ES-I3 (cell line): ENCODE measurements around the gene WRAP53.

ENCODE experiments used
- H3K36me3 ChIP-seq: 2 replicates; pipeline ENCODE4 v1.6.1; 2013; ENCODE audit warnings: mild to moderate bottlenecking, low read length, control low read depth, moderate library complexity; ENCODE audit not compliant: insufficient read depth
- H3K4me1 ChIP-seq: 2 replicates; pipeline ENCODE4 v1.6.1; 2013; ENCODE audit warnings: mild to moderate bottlenecking, control low read depth, low read length; ENCODE audit not compliant: insufficient read depth
- H3K9ac ChIP-seq: 2 replicates; pipeline ENCODE4 v1.6.1; 2013; ENCODE audit warnings: low read depth, mild to moderate bottlenecking, low read length, moderate library complexity
- H3K9me3 ChIP-seq: 2 replicates; pipeline ENCODE4 v1.6.1; 2013; ENCODE audit warnings: mild to moderate bottlenecking, low read length, moderate library complexity; ENCODE audit not compliant: control insufficient read depth, insufficient read depth

Gene WRAP53

DNA sequence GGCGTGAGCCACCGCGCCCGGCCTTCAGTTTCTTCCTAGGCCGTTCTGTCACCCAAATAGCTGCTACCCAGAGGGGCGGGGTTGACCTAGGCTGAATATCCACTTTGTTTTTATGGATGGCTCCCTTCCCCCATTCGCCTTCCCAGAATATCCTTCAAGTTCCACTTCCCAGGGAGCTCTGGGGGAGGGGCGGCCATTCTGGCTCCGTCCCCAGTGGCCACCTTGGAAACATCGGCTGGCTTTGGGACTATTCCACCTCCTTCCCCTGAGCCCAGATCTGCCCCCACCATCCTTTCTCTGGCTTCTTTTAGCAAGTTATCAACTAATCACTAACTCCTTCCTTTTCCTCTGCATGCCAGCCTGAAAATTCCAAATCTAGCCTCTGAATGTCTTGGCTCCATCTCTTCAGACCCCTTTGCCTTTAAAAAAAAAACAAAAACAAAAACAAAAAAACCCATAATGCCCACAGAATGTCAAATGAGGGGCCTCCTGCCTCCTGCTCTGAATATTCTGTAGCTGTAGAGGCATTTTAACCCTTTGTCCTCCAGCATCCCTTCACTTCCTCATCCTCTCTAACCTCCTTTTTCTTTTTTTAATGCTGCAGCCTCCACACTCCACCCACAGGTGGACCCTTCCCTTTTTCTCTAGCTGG is 31.2 kb upstream of the WRAP53 start:
- peak overlapping the region; percentile 24; the same call in 1 of the 2 replicates for H3K9ac ChIP-seq
- H3K36me3 ChIP-seq, result no peaks in the 10 kb centered on the region
- no peaks in the 10 kb centered on the region for H3K9me3 ChIP-seq
- peaks cover 21% of the 10 kb centered on the region for H3K4me1 ChIP-seq

GRCh38 chr17:7667656-7668406 is 20.4 kb upstream of the WRAP53 start:
- Histone ChIP-seq H3K9me3 (no peaks in the 10 kb centered on the region), H3K36me3 (peaks cover 18% of the 10 kb centered on the region), H3K9ac (no peak overlapping the region), H3K4me1 (no peaks in the 10 kb centered on the region)

DNA sequence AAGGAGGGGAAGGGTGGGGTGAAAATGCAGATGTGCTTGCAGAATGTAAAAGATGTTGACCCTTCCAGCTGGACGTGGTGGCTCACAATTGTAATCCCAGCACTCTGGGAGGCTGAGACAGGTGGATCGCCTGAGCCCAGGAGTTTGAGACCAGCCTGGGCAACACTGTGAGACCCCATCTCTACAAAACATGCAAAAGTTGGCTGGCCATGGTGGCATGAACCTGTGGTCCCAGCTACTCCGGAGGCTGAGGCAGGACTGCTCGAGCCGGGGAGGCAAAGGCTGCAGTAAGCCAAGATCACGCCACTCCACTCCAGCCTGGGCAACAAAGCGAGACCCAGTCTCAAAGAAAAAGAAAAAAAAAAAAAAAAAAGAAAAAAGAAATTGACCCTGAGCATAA is 19.8 kb upstream of the WRAP53 start:
- H3K9me3 ChIP-seq, result 0 out of 2 replicates have a peak, but pooled peaks cover 3% of the 10 kb centered on the region
- peaks cover 24% of the 10 kb centered on the region for H3K36me3 ChIP-seq
- H3K4me1 ChIP-seq, result no peaks in the 10 kb centered on the region
- no peak overlapping the region for H3K9ac ChIP-seq

- H3K4me1 ChIP-seq, result peaks cover 18% of the 10 kb centered on the region; the same call in 1 of the 2 replicates
- H3K9ac ChIP-seq, result no peak overlapping the region
- peaks cover 9% of the 10 kb centered on the region for H3K9me3 ChIP-seq
- H3K36me3 ChIP-seq, result peaks cover 41% of the 10 kb centered on the region
Observed at GRCh38 chr17:7673239-7673638, 15.0 kb upstream of the WRAP53 start.

- Histone ChIP-seq H3K36me3 (peaks cover 36% of the 10 kb centered on the region), H3K9me3 (peaks cover 9% of the 10 kb centered on the region), H3K4me1 (peaks cover 18% of the 10 kb centered on the region; the same call in 1 of the 2 replicates), H3K9ac (no peak overlapping the region)
Observed at GRCh38 chr17:7674934-7675333, 13.3 kb upstream of the WRAP53 start.

GRCh38 chr17:7676533-7676932 is 11.7 kb upstream of the WRAP53 start:
- Histone ChIP-seq H3K36me3 (peaks cover 35% of the 10 kb centered on the region), H3K9me3 (peaks cover 9% of the 10 kb centered on the region), H3K4me1 (peaks cover 18% of the 10 kb centered on the region; the same call in 1 of the 2 replicates), H3K9ac (no peak overlapping the region; the same call in 1 of the 2 replicates)

GRCh38 chr17:7677388-7678067 is 10.7 kb upstream of the WRAP53 start:
- Histone ChIP-seq H3K36me3 (peaks cover 30% of the 10 kb centered on the region), H3K4me1 (peaks cover 18% of the 10 kb centered on the region; the same call in 1 of the 2 replicates), H3K9ac (no peak overlapping the region; the same call in 1 of the 2 replicates), H3K9me3 (peaks cover 9% of the 10 kb centered on the region)

DNA sequence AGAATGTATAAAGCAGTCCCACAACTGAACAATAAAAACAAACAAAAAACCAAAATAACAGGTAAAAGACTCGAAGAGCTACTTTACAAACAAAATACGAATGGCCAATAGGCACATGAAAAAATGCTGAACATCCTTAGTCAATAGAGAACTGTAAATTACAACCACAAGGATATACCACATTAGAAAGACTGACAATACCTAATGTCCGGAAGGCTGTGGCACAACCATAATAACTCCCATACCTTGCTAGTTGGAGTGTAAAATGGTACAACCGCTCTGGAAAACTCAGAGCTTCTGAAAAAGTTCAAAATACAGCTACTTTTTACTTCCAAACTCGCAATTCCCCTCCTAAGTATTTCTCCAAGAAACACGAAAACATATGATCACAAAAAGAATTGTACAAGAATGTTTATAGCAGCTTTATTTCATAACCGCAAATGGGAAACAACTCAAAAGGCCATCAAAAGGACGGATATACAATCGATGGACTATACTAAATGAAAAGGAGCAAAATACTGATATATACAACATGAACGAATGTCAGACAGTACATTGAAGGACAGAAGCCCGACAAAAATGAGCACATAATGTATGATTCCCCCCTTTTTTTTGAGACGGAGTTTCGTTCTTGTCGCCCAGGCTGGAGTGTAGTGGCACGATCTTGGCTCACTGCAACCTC is 3.3 kb upstream of the WRAP53 start:
- Histone ChIP-seq H3K9ac (peak overlapping the region; percentile 93), H3K36me3 (no peaks in the 10 kb centered on the region), H3K9me3 (no peaks in the 10 kb centered on the region), H3K4me1 (peaks cover 6% of the 10 kb centered on the region; the same call in 1 of the 2 replicates)

DNA sequence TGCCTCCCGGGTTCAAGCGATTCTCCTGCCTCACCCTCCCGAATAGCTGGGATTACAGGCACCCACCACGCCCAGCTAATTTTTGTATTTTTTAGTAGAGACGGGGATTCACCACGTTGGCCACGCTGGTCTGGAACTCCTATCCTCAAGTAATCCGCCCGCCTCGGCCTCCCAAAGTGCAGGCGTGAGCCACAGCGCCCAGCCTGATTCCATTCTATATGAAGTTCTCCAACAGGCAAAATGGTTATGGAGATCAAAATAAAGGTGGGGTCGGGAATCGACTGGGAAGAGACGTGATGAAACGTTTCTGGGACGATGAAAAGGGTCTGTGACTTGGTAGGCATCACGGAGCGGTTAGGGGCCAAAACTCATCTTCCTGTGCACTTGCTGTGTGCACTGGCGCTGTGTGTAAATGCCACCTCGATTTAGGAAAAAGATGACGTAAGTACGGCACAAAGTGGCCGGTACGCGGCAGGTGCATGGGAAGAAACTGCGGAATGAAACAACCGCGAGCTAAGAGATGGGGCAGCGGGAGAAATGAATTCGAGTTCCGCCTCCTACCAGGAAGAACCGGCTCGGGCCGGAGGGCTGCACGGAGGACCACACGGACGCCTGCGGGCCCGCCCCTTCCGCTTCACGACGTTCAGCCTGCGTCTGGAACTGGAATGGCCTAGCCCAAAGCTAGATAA is 2.6 kb upstream of the WRAP53 start:
- H3K36me3 ChIP-seq, result no peaks in the 10 kb centered on the region
- H3K4me1 ChIP-seq, result peaks cover 6% of the 10 kb centered on the region; the same call in 1 of the 2 replicates

GRCh38 chr17:7686222-7687071 is 1.8 kb upstream of the WRAP53 start:
- Histone ChIP-seq H3K9me3 (no peaks in the 10 kb centered on the region), H3K9ac (peak overlapping the region; percentile 93), H3K36me3 (no peaks in the 10 kb centered on the region), H3K4me1 (peaks cover 6% of the 10 kb centered on the region; the same call in 1 of the 2 replicates)

More for the DNA sequence above, 2.6 kb upstream of the WRAP53 start:
- peak overlapping the region; percentile 93 for H3K9ac ChIP-seq
- H3K9me3 ChIP-seq, result no peaks in the 10 kb centered on the region

DNA sequence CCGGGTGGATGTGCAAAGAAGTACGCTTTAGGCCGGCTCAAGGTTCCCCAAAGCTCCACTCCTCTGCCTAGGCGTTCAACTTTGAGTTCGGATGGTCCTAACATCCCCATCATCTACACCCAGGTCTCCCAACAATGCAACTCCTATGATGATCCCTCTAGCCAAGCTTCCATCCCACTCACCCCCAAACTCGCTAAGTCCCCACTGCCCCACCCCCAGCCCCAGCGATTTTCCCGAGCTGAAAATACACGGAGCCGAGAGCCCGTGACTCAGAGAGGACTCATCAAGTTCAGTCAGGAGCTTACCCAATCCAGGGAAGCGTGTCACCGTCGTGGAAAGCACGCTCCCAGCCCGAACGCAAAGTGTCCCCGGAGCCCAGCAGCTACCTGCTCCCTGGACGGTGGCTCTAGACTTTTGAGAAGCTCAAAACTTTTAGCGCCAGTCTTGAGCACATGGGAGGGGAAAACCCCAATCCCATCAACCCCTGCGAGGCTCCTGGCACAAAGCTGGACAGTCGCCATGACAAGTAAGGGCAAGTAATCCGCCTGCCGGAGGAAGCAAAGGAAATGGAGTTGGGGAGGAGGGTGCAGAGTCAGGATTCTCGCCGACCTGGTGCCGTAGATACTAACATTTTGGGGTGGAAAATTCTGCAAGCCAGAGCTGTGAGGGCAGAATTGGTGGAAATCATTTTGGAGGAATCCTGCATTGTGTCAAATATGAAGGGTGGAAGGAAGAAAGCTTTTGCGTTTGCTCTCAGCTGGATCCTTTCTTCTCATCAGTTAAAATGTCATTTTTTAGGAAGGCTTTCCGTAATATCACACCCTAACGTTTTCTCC is 987 bp upstream of the WRAP53 start, which contains the start of gene TP53:
TSS of gene TP53 (minus strand) at position 419 of the 836 bp plus-strand sequence. CDS start 10,896 bp downstream, outside the sequence.
- Histone ChIP-seq H3K4me1 (peaks cover 6% of the 10 kb centered on the region; the same call in 1 of the 2 replicates), H3K9me3 (no peaks in the 10 kb centered on the region), H3K9ac (peak within 1 kb of the TSS; percentile 93), H3K36me3 (no peaks in the 10 kb centered on the region)

GRCh38 chr17:7688808-7689316 is 585 bp downstream of the WRAP53 start:
- Histone ChIP-seq H3K9ac (peak overlapping the region; percentile 70), H3K36me3 (no peaks in the 10 kb centered on the region), H3K4me1 (peaks cover 6% of the 10 kb centered on the region; the same call in 1 of the 2 replicates), H3K9me3 (no peaks in the 10 kb centered on the region)
